Measurements from ENCODE around the gene LMNA.

Gene LMNA

DNA sequence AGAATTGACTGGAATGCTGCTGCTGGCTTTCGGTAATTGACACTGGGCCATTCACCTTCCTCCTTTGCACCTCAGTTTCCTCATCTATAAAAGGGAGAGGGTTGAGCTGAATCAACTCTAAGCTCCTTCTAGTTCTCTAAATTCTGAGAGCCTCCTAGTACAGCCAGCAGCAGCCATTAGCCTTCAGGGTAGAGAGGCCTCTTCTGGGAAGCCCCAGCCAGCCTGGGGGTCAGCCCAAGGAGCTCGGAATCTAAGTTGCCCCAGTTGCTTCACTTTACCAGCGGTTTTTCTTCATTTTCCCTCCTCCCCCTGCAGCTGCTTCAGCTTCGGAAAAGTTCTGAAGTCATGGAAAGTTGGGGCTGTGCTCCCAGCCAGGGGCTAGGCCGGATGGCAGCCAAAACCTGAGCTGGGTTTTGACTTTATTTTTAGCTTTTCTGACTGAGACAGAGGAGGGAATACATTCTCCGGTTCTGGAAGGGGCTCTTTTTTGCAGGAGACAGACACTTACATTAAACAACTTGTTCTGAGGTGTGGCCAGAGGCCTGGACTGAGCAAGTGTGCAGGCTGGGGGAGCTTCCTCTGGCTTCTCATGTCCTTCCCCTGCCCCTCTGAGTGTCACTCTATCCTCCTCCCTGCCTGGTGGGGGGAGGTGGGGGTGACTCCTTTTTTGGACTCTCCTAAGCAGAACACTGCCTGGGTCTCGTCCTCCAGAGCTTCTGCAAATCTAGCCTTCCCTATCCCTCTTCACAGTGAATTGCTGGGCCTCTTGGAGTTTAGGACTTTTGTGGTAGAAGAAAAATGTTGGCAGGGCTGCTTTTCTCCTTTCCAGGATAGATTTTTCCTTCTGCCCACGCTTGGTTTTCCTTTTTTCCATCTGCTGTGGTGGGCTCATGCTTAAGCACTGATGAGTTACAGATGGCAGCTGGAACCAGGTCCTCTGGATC lies 14.4 kb downstream of the LMNA start:
- H3F3A ChIP-seq (ENCODE audit: low read depth), result no peaks in the 10 kb centered on the region
- H3K9ac ChIP-seq (ENCODE audit: low read depth, low read length, poor library complexity, severe bottlenecking), result no peak overlapping the region
- H3K9me3 ChIP-seq (ENCODE audit: insufficient read depth, low read depth, low read length), result no peaks in the 10 kb centered on the region
- no peaks in the 10 kb centered on the region for H3K27me3 ChIP-seq (ENCODE audit: insufficient read depth, low read length, poor library complexity, severe bottlenecking)
- H3K4me3 ChIP-seq (ENCODE audit: low read length, poor library complexity, severe bottlenecking), result no peak overlapping the region
- H3K79me2 ChIP-seq (ENCODE audit: insufficient read depth, low read length), result no peaks in the 10 kb centered on the region
- TF ChIP-seq EZH2phosphoT487 (IDR thresholded peaks at IDR 0.05; ENCODE audit: borderline replicate concordance), result no peak
- TF ChIP-seq, protein P1, sequence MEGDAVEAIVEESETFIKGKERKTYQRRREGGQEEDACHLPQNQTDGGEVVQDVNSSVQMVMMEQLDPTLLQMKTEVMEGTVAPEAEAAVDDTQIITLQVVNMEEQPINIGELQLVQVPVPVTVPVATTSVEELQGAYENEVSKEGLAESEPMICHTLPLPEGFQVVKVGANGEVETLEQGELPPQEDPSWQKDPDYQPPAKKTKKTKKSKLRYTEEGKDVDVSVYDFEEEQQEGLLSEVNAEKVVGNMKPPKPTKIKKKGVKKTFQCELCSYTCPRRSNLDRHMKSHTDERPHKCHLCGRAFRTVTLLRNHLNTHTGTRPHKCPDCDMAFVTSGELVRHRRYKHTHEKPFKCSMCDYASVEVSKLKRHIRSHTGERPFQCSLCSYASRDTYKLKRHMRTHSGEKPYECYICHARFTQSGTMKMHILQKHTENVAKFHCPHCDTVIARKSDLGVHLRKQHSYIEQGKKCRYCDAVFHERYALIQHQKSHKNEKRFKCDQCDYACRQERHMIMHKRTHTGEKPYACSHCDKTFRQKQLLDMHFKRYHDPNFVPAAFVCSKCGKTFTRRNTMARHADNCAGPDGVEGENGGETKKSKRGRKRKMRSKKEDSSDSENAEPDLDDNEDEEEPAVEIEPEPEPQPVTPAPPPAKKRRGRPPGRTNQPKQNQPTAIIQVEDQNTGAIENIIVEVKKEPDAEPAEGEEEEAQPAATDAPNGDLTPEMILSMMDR (conservative IDR thresholded peaks at IDR 0.05; ENCODE audit: low read length), result no peak
- peaks cover 29% of the 10 kb centered on the region for H3K4me1 ChIP-seq (ENCODE audit: insufficient read depth, low read length, poor library complexity, severe bottlenecking)
- H3K4me2 ChIP-seq (ENCODE audit: low read depth, low read length, poor library complexity, severe bottlenecking), result no peak overlapping the region
- H3K9me2 ChIP-seq (replicated peaks; ENCODE audit: low read depth, low read length), result no peaks in the 10 kb centered on the region
- H4K20me1 ChIP-seq (ENCODE audit: insufficient read depth, low read length, poor library complexity, severe bottlenecking), result no peaks in the 10 kb centered on the region
- no peaks in the 10 kb centered on the region for H3K36me3 ChIP-seq (ENCODE audit: insufficient read depth, low read length)
- no peak overlapping the region for H2AFZ ChIP-seq (ENCODE audit: low read length)

DNA sequence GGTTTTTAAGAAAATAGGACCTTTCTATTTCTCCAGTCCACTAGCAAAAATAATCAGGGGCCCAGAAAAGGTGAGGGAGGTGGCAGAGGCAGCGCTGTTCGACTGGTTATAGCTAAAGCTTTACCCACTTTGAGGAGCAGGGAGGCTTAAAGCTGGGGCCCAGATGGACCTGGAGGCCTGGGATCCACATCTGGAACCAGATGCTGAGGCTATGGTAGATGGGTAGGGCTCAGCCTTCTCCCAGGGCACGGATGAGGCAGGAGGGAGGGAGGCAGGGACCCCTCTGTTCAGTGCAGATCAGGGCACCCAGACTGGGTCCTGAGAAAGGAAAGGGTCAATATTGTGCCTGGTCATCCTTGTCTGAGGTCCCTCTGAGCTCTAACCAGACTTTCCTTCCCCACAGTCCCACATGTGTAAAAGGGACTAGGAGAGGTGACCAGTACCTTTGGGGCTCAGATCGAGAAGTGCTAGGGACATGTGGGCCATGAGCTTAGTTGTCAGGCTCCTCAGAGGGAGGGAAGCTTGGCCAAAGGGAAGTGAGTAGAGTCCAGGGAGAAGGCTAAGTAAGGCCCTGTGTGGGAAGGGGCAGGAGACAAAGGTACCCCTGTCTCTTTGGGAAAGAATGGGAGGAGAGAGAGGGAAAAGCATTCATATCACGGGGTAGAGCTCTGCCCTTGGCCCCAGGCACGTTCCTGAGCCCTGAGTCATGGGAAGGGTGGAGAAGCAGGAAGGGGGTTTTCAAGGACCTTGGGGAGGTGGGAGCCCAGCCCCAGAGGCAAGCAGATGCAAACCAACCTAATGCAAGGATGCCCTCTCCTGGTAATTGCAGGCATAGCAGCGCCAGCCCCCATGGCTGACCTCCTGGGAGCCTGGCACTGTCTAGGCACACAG lies 15.4 kb downstream of the LMNA start:
- Histone ChIP-seq H4K20me1 (ENCODE audit: insufficient read depth, low read length, poor library complexity, severe bottlenecking) (no peaks in the 10 kb centered on the region), H3K9me2 (replicated peaks; ENCODE audit: low read depth, low read length) (no peaks in the 10 kb centered on the region), H3K4me2 (ENCODE audit: low read depth, low read length, poor library complexity, severe bottlenecking) (no peak overlapping the region), H3K4me3 (ENCODE audit: low read length, poor library complexity, severe bottlenecking) (no peak overlapping the region), H3K27me3 (ENCODE audit: insufficient read depth, low read length, poor library complexity, severe bottlenecking) (no peaks in the 10 kb centered on the region), H3K36me3 (ENCODE audit: insufficient read depth, low read length) (no peaks in the 10 kb centered on the region), H3K9me3 (ENCODE audit: insufficient read depth, low read depth, low read length) (no peaks in the 10 kb centered on the region), H3K9ac (ENCODE audit: low read depth, low read length, poor library complexity, severe bottlenecking) (no peak overlapping the region), H3K4me1 (ENCODE audit: insufficient read depth, low read length, poor library complexity, severe bottlenecking) (peaks cover 23% of the 10 kb centered on the region), H3K79me2 (ENCODE audit: insufficient read depth, low read length) (no peaks in the 10 kb centered on the region), H2AFZ (ENCODE audit: low read length) (no peak overlapping the region), H3F3A (ENCODE audit: low read depth) (no peaks in the 10 kb centered on the region)
- TF ChIP-seq, protein P1 (conservative IDR thresholded peaks at IDR 0.05; ENCODE audit: low read length), result peak; percentile 96
- no peak for TF ChIP-seq EZH2phosphoT487 (IDR thresholded peaks at IDR 0.05; ENCODE audit: borderline replicate concordance)

DNA sequence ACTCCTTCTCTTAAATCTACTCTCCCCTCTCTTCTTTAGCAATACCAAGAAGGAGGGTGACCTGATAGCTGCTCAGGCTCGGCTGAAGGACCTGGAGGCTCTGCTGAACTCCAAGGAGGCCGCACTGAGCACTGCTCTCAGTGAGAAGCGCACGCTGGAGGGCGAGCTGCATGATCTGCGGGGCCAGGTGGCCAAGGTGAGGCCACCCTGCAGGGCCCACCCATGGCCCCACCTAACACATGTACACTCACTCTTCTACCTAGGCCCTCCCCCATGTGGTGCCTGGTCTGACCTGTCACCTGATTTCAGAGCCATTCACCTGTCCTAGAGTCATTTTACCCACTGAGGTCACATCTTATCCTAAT lies 16.0 kb downstream of the LMNA start:
- Histone ChIP-seq H3K4me2 (ENCODE audit: low read depth, low read length, poor library complexity, severe bottlenecking) (no peak overlapping the region), H2AFZ (ENCODE audit: low read length) (no peak overlapping the region), H3K36me3 (ENCODE audit: insufficient read depth, low read length) (no peaks in the 10 kb centered on the region)

More for the DNA sequence above, 16.0 kb downstream of the LMNA start:
- Histone ChIP-seq H3F3A (ENCODE audit: low read depth) (no peaks in the 10 kb centered on the region), H3K4me3 (ENCODE audit: low read length, poor library complexity, severe bottlenecking) (no peak overlapping the region), H3K4me1 (ENCODE audit: insufficient read depth, low read length, poor library complexity, severe bottlenecking) (peaks cover 21% of the 10 kb centered on the region), H3K9ac (ENCODE audit: low read depth, low read length, poor library complexity, severe bottlenecking) (no peak overlapping the region), H3K79me2 (ENCODE audit: insufficient read depth, low read length) (no peaks in the 10 kb centered on the region), H3K9me3 (ENCODE audit: insufficient read depth, low read depth, low read length) (no peaks in the 10 kb centered on the region), H3K9me2 (replicated peaks; ENCODE audit: low read depth, low read length) (no peaks in the 10 kb centered on the region), H3K27me3 (ENCODE audit: insufficient read depth, low read length, poor library complexity, severe bottlenecking) (no peaks in the 10 kb centered on the region), H4K20me1 (ENCODE audit: insufficient read depth, low read length, poor library complexity, severe bottlenecking) (no peaks in the 10 kb centered on the region)
- TF ChIP-seq EZH2phosphoT487 (IDR thresholded peaks at IDR 0.05; ENCODE audit: borderline replicate concordance), result no peak
- TF ChIP-seq, protein P1 (conservative IDR thresholded peaks at IDR 0.05; ENCODE audit: low read length), result no peak

Data from Loucy (cell line).